ENCODE data around the gene DNAH1.

DNAH1 gene

GRCh38 chr3:52401551-52401950, 85.4 kb downstream of the DNAH1 start:
- no peaks in the 10 kb centered on the region for H3K9me3 ChIP-seq (ENCODE audit: insufficient read depth, low read length)
- TF ChIP-seq EZH2phosphoT487 (conservative IDR thresholded peaks at IDR 0.05; ENCODE audit: low read length) (no peak), CTCF (IDR thresholded peaks at IDR 0.05; ENCODE audit: insufficient read depth, low read length, poor library complexity, severe bottlenecking) (no peak)
- no peaks in the 10 kb centered on the region for H4K20me1 ChIP-seq (ENCODE audit: low read depth, low read length)

GRCh38 chr3:52402101-52402521, 86.0 kb downstream of the DNAH1 start:
- H3K9me3 ChIP-seq (ENCODE audit: insufficient read depth, low read length), result no peaks in the 10 kb centered on the region
- H3K36me3 ChIP-seq (ENCODE audit: low read length), result no peaks in the 10 kb centered on the region
- H3K4me2 ChIP-seq (ENCODE audit: low read depth, low read length, poor library complexity, severe bottlenecking), result no peak overlapping the region
- no peaks in the 10 kb centered on the region for H4K20me1 ChIP-seq (ENCODE audit: low read depth, low read length)
- H3K4me3 ChIP-seq (ENCODE audit: insufficient read depth, low read length, poor library complexity, severe bottlenecking), result no peak overlapping the region
- H3K27ac ChIP-seq (ENCODE audit: low read depth, low read length), result no peak overlapping the region
- no peaks in the 10 kb centered on the region for H3K79me2 ChIP-seq (ENCODE audit: insufficient read depth, low read length)
- H3K9me2 ChIP-seq (replicated peaks; ENCODE audit: insufficient read depth, low read length), result no peaks in the 10 kb centered on the region
- H3K9ac ChIP-seq (ENCODE audit: low read length), result no peak overlapping the region
- no peaks in the 10 kb centered on the region for H3F3A ChIP-seq (ENCODE audit: insufficient read depth)
- no peaks in the 10 kb centered on the region for H3K27me3 ChIP-seq (ENCODE audit: low read length)
- no peak overlapping the region for H2AFZ ChIP-seq (ENCODE audit: low read depth, low read length, severe bottlenecking)
- TF ChIP-seq EZH2phosphoT487 (conservative IDR thresholded peaks at IDR 0.05; ENCODE audit: low read length) (no peak), CTCF (IDR thresholded peaks at IDR 0.05; ENCODE audit: insufficient read depth, low read length, poor library complexity, severe bottlenecking) (no peak)

More at GRCh38 chr3:52401551-52401950, 85.4 kb downstream of the DNAH1 start:
- Histone ChIP-seq H3K9ac (ENCODE audit: low read length) (no peak overlapping the region), H3K4me3 (ENCODE audit: insufficient read depth, low read length, poor library complexity, severe bottlenecking) (no peak overlapping the region), H3K36me3 (ENCODE audit: low read length) (no peaks in the 10 kb centered on the region), H3F3A (ENCODE audit: insufficient read depth) (no peaks in the 10 kb centered on the region), H3K9me2 (replicated peaks; ENCODE audit: insufficient read depth, low read length) (no peaks in the 10 kb centered on the region), H2AFZ (ENCODE audit: low read depth, low read length, severe bottlenecking) (no peak overlapping the region), H3K4me2 (ENCODE audit: low read depth, low read length, poor library complexity, severe bottlenecking) (no peak overlapping the region), H3K27ac (ENCODE audit: low read depth, low read length) (no peak overlapping the region), H3K27me3 (ENCODE audit: low read length) (no peaks in the 10 kb centered on the region), H3K79me2 (ENCODE audit: insufficient read depth, low read length) (no peaks in the 10 kb centered on the region)

- H3K9me3 ChIP-seq (ENCODE audit: insufficient read depth, low read length), result no peaks in the 10 kb centered on the region
- no peaks in the 10 kb centered on the region for H4K20me1 ChIP-seq (ENCODE audit: low read depth, low read length)
- no peak for TF ChIP-seq CTCF (IDR thresholded peaks at IDR 0.05; ENCODE audit: insufficient read depth, low read length, poor library complexity, severe bottlenecking)
- no peak for TF ChIP-seq EZH2phosphoT487 (conservative IDR thresholded peaks at IDR 0.05; ENCODE audit: low read length)
These were observed 86.7 kb downstream of the DNAH1 start for GRCh38 chr3:52402706-52403270.

More at GRCh38 chr3:52402706-52403270, 86.7 kb downstream of the DNAH1 start:
- Histone ChIP-seq H3K4me3 (ENCODE audit: insufficient read depth, low read length, poor library complexity, severe bottlenecking) (no peak overlapping the region), H3K4me2 (ENCODE audit: low read depth, low read length, poor library complexity, severe bottlenecking) (no peak overlapping the region), H3F3A (ENCODE audit: insufficient read depth) (no peaks in the 10 kb centered on the region), H3K9ac (ENCODE audit: low read length) (no peak overlapping the region), H3K79me2 (ENCODE audit: insufficient read depth, low read length) (no peaks in the 10 kb centered on the region; the same call in 1 of the 2 replicates), H3K27ac (ENCODE audit: low read depth, low read length) (no peak overlapping the region), H2AFZ (ENCODE audit: low read depth, low read length, severe bottlenecking) (no peak overlapping the region), H3K9me2 (replicated peaks; ENCODE audit: insufficient read depth, low read length) (no peaks in the 10 kb centered on the region), H3K36me3 (ENCODE audit: low read length) (no peaks in the 10 kb centered on the region), H3K27me3 (ENCODE audit: low read length) (no peaks in the 10 kb centered on the region)

Data from SU-DHL-6 (cell line).